ENCODE data around the gene ARMC10. TPM values are rescaled to one million over a fixed set of nuclear protein-coding genes. Genes with fewer than 3 reads are reported as not detected.

ARMC10 gene
- total and polyA plus RNA-seq, 2 donors (not counting 3 experiments of a cell fraction or from before 2014, with no cell fraction given): 16.6 to 39.2 TPM

- Histone ChIP-seq H3K4me2 (ENCODE audit: insufficient read depth, low read length) (no peak overlapping the region), H3K9me3 (replicated peaks; ENCODE audit: control insufficient read depth, insufficient read depth, low read length) (no peaks in the 10 kb centered on the region), H4K20me1 (replicated peaks; ENCODE audit: control insufficient read depth, extremely low read depth, insufficient read depth, low read length) (no peaks in the 10 kb centered on the region), H3K9me1 (replicated peaks; ENCODE audit: control insufficient read depth, extremely low read depth, insufficient read depth, low read length) (no peaks in the 10 kb centered on the region), H3K79me2 (ENCODE audit: control insufficient read depth, insufficient read depth, low read length) (no peaks in the 10 kb centered on the region), H3K9ac (replicated peaks; ENCODE audit: extremely low read depth, insufficient read depth, low read length) (no peak overlapping the region), H3K4me1 (ENCODE audit: control insufficient read depth, extremely low read depth, insufficient read depth, low read length) (no peaks in the 10 kb centered on the region), H3K27ac (ENCODE audit: insufficient read depth, low read depth, low read length) (no peak overlapping the region), H3K36me3 (ENCODE audit: control insufficient read depth in 2 of 2, extremely low read depth in 1 of 2, insufficient read depth in 2 of 2, low read length in 2 of 2) (peaks cover 0 to 5% of the 10 kb centered on the region in 2 experiments), H2AFZ (ENCODE audit: low read depth, low read length) (no peak overlapping the region), H3K27me3 (ENCODE audit: control insufficient read depth in 2 of 2, insufficient read depth in 2 of 2, low read length in 2 of 2) (no peaks in the 10 kb centered on the region), H3K4me3 (replicated peaks in 1 of 3; ENCODE audit: insufficient read depth in 1 of 3, low read depth in 1 of 3, low read length in 3 of 3) (no peak overlapping the region)
- dilution Hi-C loops (cut with MboI; ENCODE audit: extremely low pct_ligation_motif_present, low sequenced_read_pairs) (no loop called here), intact Hi-C loops (cut with micrococcal nuclease) (no loop called here)
- DNase-seq (ENCODE audit: low read depth, low spot score) (no peak), FAIRE-seq (no peak)
- BruUV-seq (replicated peaks): no TSS peak
- TF ChIP-seq MAX (IDR thresholded peaks at IDR 0.05; ENCODE audit: insufficient read depth, insufficient read length): no peak
- no peak for TF ChIP-seq POLR2A (IDR thresholded peaks at IDR 0.05; ENCODE audit: low read depth, low read length)
- no peak for TF ChIP-seq CTCF (IDR thresholded peaks at IDR 0.05; ENCODE audit: extremely low read depth in 1 of 2, insufficient read depth in 1 of 2, low read depth in 1 of 2, low read length in 2 of 2)
- TF ChIP-seq FOS (IDR thresholded peaks at IDR 0.05; ENCODE audit: borderline replicate concordance, insufficient read depth, low read length): no peak
- no peak for TF ChIP-seq MYC (IDR thresholded peaks at IDR 0.05; ENCODE audit: low read depth, low read length)
- no peak for TF ChIP-seq EZH2 (IDR thresholded peaks at IDR 0.05; ENCODE audit: borderline replicate concordance, low read depth, low read length, severe bottlenecking)
- TF ChIP-seq JUN (IDR thresholded peaks at IDR 0.05; ENCODE audit: borderline replicate concordance, insufficient read depth, insufficient read length, low read depth): no peak
- TF ChIP-seq GATA2 (IDR thresholded peaks at IDR 0.05; ENCODE audit: insufficient read depth, insufficient read length, low read depth, low read length): no peak
- TF ChIP-seq POLR2AphosphoS5 (IDR thresholded peaks at IDR 0.05; ENCODE audit: insufficient read depth, low read depth, low read length): no peak
- ChIA-PET POLR2A (no interaction called here), CTCF (no interaction called here)
Measured at GRCh38 chr7:103123529-103123928, 48.6 kb downstream of the ARMC10 start.

Measured in endothelial cell of umbilical vein (primary cell).